Esophagus muscularis mucosa (tissue), 4 donors: ENCODE measurements around the gene SARNP. TPM values are rescaled to one million over a fixed set of nuclear protein-coding genes. Genes with fewer than 3 reads are reported as not detected.

Experiments used
- DNase-seq: peaks from one replicate; pipeline ENCODE4 v3.0.0-alpha.2; 2017; ENCODE audit errors: extremely low spot score
- H3K27ac ChIP-seq, 4 donors: fragments of 200-600 bp; sonication (generic); replicated peaks in 1 of 4; 1 replicate in 3 of 4; 2 replicates in 1 of 4; pipeline ENCODE4 v1.5.1; 2016 to 2019; ENCODE audit warnings: mild to moderate bottlenecking in 1 of 4
- H3K27me3 ChIP-seq, 4 donors: fragments of 200-600 bp; sonication (generic); one replicate each; pipeline versions ENCODE4 v1.5.1 to v1.6.0; 2016 to 2019
- H3K36me3 ChIP-seq, 4 donors: fragments of 200-600 bp; sonication (generic); one replicate each; pipeline ENCODE4 v1.5.1; 2016 to 2019
- H3K4me1 ChIP-seq, 4 donors: fragments of 200-600 bp; sonication (generic); one replicate each; pipeline ENCODE4 v1.5.1; 2016 to 2019
- H3K4me3 ChIP-seq, 4 donors: fragments of 200-600 bp; sonication (generic); 1 replicate in 2 of 4; 2 replicates in 2 of 4; pipeline ENCODE4 v1.5.1; 2016 to 2019; ENCODE audit warnings: mild to moderate bottlenecking in 4 of 4, moderate library complexity in 1 of 4
- H3K9me3 ChIP-seq, 4 donors: fragments of 200-600 bp; sonication (generic); 1 replicate in 3 of 4; 2 replicates in 1 of 4; pipeline ENCODE4 v1.5.1; 2016 to 2019
- CTCF ChIP-seq, 3 experiments: fragments of 200-600 bp in 2 of 3; fragments of 450-650 bp in 1 of 3; sonication (generic) in 2 of 3; IDR thresholded peaks; one replicate each; pipeline ENCODE4 v1.5.1; 2017 to 2019; ENCODE audit warnings: antibody characterized with exemption in 3 of 3, mild to moderate bottlenecking in 2 of 3, moderate library complexity in 1 of 3
- EP300 ChIP-seq: sonication (generic); formaldehyde crosslinking; IDR thresholded peaks from one replicate; pipeline ENCODE4 v1.6.1; 2017; ENCODE audit warnings: antibody characterized with exemption
- POLR2A ChIP-seq: fragments of 450-650 bp; IDR thresholded peaks from one replicate; pipeline ENCODE4 v1.6.1; 2017; ENCODE audit warnings: antibody characterized with exemption, moderate library complexity, mild to moderate bottlenecking, low read depth
- POLR2AphosphoS5 ChIP-seq, 2 donors: sonication (generic); formaldehyde crosslinking; IDR thresholded peaks; one replicate each; pipeline ENCODE4 v1.6.1; 2017; ENCODE audit warnings: antibody characterized with exemption in 2 of 2
- WGBS: methylation state at CpG from one replicate; pipeline ENCODE4 v1.1.5; 2018; 5-methylcytosine and 5-hydroxymethylcytosine counted together
- intact Hi-C: fragments of 100-400 bp; cut with DNase I; formaldehyde crosslinking; loops from one replicate; pipeline ENCODE4 v1.15.1; 2023
- total RNA-seq, 4 donors: library from RNA; depleted of rRNA; stranded (reverse); fragments of >200 nt; gene quantifications; one replicate each; pipeline versions ENCODE4 v1.1.0 to v1.2.1, GENCODE V29; 2016

The SARNP gene
- total RNA-seq, 4 donors from 2014 or later = 57.7 to 78.0 (median 70.1) TPM

DNA sequence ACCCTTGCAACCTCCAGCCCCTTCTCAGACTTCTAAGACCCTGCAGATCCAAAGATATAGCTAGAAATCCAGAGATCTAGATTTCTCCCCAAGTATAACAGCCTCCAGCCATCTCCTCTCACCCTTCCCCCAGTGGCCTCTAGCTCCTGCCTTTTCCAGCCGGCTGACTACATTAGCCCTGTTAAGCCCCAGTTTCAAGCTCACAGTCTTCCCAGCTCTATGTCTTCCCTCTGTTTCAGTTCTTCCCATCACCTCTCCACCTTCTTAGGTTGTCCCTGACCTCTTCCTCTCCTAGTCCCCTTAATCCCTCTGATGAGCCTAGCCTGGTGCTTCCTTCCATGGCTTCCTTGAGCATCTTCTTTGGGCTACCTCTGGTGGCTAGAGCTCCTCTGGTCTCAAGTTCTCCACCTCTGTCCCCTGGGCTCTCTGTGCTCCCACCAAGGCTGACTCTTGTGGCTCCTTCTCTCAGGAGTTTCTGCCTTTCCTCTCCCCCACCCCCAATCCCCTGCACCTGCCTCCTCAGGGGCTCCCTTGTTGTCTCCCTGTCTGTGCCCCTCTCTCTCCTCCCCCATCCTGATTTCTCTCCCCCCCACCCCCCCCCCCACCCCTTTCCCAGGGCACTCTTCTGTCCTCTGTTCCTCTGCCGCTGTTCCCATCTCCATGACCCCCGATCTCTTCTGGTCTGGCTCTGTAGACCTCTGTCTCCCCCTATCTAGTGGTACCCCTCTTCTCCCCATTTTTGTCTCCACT lies 75.4 kb downstream of the SARNP start:
- Histone ChIP-seq H3K9me3 (no peaks in the 10 kb centered on the region), H3K36me3 (no peaks in the 10 kb centered on the region), H3K4me1 (peaks cover 39 to 63% (median 55%) of the 10 kb centered on the region in 4 donors), H3K4me3 (peak overlapping the region; percentile 59 to 65 (median 62)), H3K27me3 (no peaks in the 10 kb centered on the region), H3K27ac (peak overlapping the region; percentile 65 to 81 (median 78))
- TF ChIP-seq EP300 (no peak), CTCF (IDR thresholded peaks at IDR 0.05) (no peak), POLR2A (no peak), POLR2AphosphoS5 (IDR thresholded peaks at IDR 0.05) (no peak)
- WGBS = 21% methylated on average over 3 of the region's 3 CpGs
- intact Hi-C loops = loop anchor here (2.0 to 10.0 kb wide), 2 partner anchors 199 to 293 kb away; no protein-coding TSS in a partner anchor
- DNase-seq = no peak

DNA sequence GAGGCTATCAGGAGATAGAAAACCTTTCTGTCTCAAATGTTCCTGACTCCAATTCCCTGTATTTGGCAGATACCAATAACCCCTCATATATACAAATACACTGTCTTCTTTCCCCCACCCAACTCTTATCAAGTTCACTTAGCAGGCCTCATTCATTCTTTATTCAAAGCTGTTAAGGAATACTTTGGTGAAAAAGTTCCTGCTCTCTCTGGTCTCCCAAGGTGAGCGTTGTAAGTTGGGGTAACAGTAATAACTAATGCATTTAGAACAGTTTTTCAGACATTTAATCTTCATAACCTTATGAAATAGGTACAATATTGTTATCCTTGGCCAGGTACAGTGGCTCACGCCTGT lies 78.5 kb downstream of the SARNP start:
- intact Hi-C loops = loop anchor here (5.0 kb wide), 2 partner anchors 57 to 78 kb away; partner anchors contain the start of genes ORMDL2 and SARNP
- TF ChIP-seq POLR2AphosphoS5 (IDR thresholded peaks at IDR 0.05) = no peak
- TF ChIP-seq POLR2A = no peak
- no peak for TF ChIP-seq CTCF (IDR thresholded peaks at IDR 0.05)
- TF ChIP-seq EP300 = no peak
- H3K27me3 ChIP-seq = no peaks in the 10 kb centered on the region
- H3K27ac ChIP-seq = peak overlapping the region in 2 of 4 donors; percentile 75 to 78
- WGBS = 82% methylated on average over 2 of the region's 2 CpGs
- H3K4me1 ChIP-seq = peaks cover 30 to 41% (median 36%) of the 10 kb centered on the region in 4 donors
- H3K36me3 ChIP-seq = no peaks in the 10 kb centered on the region
- no peak for DNase-seq
- H3K4me3 ChIP-seq = peak overlapping the region; percentile 46 to 63 (median 56)
- no peaks in the 10 kb centered on the region for H3K9me3 ChIP-seq

GRCh38 chr12:55738123-55739024 lies 79.2 kb downstream of the SARNP start:
- H3K36me3 ChIP-seq = no peaks in the 10 kb centered on the region
- H3K4me1 ChIP-seq = peaks cover 24 to 35% (median 30%) of the 10 kb centered on the region in 4 donors
- intact Hi-C loops = loop anchor here (5.0 kb wide), 2 partner anchors 56 to 79 kb away; partner anchors contain the start of genes ORMDL2 and SARNP
- H3K27me3 ChIP-seq = no peaks in the 10 kb centered on the region
- peak; percentile 86 to 95 (median 90) for TF ChIP-seq CTCF (IDR thresholded peaks at IDR 0.05)
- TF ChIP-seq POLR2A = no peak
- no peak for TF ChIP-seq POLR2AphosphoS5 (IDR thresholded peaks at IDR 0.05)
- TF ChIP-seq EP300 = no peak
- peak; percentile 96 for DNase-seq
- no peaks in the 10 kb centered on the region for H3K9me3 ChIP-seq
- peak overlapping the region; percentile 46 to 63 (median 56) for H3K4me3 ChIP-seq
- H3K27ac ChIP-seq = peak overlapping the region; percentile 64 to 78 (median 76)
- 2% methylated on average over 14 of the region's 14 CpGs for WGBS

DNA sequence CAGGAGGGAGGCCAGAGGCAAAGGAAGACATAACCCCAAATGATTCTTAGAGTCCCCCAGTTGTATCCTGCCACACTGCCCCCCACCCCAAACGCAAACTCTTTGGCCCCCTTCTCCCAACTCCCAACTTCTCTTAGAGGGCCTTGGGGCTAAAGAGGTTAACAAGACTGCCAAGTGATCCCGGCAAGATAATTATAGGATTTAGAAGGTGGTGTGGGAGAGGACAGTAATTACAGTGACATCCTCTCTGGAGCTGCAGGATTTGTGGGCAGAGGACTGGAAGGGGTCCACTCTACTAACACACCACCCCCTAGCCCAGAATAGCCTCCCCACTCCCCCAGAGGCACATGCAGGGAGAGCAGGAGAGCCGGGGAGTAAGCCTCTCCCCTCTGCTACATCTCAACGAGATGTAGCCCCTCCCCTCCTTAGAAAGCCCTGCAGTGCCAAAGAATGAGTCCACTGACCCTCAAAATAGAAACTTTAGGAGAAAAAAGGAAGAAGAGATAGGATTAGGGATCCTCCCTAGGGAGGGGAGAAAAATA lies 79.9 kb downstream of the SARNP start:
- Histone ChIP-seq H3K4me1 (peaks cover 23 to 33% (median 28%) of the 10 kb centered on the region in 4 donors), H3K36me3 (no peaks in the 10 kb centered on the region), H3K27me3 (no peaks in the 10 kb centered on the region), H3K9me3 (no peaks in the 10 kb centered on the region), H3K27ac (peak overlapping the region; percentile 64 to 78 (median 76)), H3K4me3 (peak overlapping the region; percentile 46 to 63 (median 56))
- 2% methylated on average over 4 of the region's 4 CpGs for WGBS
- DNase-seq = no peak
- intact Hi-C loops = loop anchor here (5.0 kb wide), 2 partner anchors 55 to 80 kb away; partner anchors contain the start of genes ORMDL2 and SARNP
- no peak for TF ChIP-seq POLR2AphosphoS5 (IDR thresholded peaks at IDR 0.05)
- TF ChIP-seq EP300 = no peak
- TF ChIP-seq POLR2A = no peak
- TF ChIP-seq CTCF (IDR thresholded peaks at IDR 0.05) = no peak
